ENCODE measurements around the gene ANKRD13D.

The ANKRD13D gene

DNA sequence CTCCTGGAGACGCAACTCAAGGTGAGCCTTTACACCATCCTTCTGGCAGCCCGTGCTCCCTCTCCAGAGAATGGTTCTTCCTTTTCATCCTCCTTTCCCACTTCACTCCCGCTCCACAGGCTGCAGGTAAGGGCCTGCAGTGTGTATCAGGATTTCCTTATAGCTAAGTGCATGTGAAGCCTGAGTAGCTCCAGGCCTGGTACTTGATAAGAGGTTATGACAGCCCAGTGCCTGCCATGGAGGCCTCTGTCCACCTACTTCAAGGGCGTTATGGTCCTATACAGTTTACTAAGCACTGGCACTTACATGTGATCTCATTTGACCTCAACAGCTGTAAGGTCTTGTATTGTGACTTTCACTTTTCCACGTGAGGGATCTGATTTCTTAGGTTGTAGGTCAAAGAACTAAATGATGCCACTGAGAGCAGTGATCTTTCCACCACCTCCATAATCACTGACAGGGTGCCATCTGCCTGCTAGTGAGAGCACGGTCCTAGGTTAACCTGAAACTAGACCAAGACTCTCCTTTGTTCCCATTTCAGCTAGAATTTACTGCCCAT, 32.3 kb downstream of the ANKRD13D start:
- DNase-seq, result no peak

DNA sequence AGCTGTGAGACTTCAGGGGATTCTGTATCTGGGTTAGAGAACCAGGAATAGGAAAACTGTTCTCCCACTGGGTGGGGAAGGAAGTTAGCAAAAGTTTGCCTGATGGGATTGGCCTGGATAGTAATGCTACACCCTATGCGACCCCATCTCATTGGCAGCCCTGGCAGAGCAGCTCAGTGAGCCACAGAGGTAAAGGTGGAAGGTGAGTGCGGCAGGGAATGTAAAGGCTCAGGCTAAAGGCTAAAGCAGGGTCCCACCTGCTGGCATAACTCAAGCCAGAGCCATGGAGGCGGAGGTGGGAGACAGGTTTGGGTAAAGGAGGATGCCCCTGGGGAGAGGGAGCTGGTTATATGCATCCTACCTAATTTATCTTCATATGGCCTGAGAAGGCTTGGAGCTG, 32.9 kb downstream of the ANKRD13D start:
- DNase-seq, result no peak

DNA sequence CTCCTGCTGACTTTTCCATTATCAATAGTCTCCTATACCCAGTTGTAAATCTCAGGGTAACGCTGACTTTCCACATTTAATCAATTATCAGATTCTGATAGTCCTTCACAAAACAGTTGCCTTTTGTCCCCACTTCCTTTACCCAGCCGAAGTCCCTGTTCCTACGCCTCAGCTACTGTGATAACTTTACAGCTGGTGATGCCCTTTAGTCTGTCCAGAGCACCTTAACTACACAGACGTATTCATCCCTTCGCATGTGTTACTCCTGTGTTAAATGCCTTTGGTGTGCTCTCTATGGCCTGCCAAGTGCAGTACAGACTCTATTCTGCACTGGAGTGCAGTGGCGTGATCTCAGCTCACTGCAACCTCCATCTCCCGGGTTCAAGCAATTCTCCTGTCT, 34.4 kb downstream of the ANKRD13D start:
- DNase-seq, result no peak

DNA sequence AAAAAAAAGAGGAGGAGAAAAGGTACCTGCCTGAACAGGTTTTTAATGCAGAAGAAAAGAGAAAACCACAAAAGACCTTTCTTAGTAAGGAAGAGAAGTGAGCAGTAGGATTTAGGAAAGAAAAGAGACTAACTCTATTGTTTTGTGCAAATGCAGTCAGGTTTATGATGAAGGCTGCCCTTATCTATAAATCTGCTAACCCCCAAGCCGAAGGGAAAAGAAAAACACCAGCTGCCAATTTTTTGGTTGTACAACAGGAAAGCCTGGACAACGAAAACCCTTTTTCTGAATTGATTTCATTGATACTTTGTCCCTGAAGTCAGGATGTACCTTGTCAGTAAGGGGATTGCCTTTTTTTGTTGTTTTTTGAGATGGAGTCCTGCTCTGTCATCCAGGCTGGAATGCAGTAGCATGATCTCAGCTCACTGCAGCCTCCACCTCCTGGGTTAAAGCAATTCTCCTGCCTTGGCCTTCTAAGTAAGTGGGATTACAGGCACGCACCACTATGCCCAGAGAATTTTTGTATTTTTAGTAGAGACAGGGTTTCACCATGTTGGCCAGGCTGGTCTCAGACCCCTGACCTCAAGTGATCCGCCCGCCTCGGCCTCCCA, 43.1 kb downstream of the ANKRD13D start:
- no peak for DNase-seq

DNA sequence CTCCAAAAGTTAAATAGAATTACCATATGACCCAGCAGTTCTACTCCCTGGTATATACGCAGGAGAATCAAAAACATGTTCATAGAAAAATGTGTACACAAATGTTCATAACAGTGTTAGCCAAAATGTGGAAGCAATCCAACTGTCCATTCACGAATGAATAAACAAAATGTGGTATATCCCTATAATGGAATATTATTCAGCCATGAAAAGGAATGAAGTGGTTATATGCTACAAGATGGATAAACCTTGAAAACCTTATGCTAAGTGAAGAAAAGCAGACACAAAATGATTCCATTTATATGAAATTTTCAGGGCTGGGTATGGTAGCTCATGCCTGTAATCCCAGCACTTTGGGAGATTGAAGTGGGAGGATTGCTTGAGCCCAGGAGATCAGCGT, 48.2 kb downstream of the ANKRD13D start:
- no peak for DNase-seq

- no peak for DNase-seq
These were observed 55.2 kb downstream of the ANKRD13D start for GRCh38 chr11:67344264-67344663.

DNA sequence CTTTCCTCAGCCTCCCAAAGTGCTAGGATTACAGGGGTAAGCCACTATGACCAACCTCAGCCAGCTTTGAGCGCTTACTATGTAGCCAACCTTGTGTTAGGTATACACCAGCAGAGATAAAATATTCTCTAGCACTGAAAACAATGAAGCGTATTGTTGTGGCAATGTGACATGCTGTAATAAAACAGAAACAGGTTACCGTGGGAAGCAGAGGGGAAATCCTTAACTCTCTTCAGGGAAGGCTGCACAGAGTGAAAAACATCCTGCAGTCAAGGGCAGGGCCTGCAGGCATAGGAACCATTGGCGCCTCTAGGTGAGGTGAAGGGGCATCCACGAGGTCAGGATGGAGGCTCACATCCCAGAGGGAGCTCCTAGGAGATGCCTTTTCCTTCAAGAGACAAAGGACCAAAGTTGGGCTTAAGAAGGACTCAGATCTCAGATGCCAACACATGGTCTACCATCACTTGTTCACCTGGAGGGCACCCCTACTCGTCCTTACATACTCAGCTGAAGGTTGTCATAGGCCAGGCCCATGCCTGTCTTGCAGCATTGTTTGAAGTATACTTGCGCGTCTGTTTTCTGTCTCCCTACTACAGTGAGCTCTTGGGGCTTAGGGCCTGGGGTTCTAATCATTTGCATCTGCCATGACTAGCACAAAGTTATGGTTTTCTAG, 56.3 kb downstream of the ANKRD13D start:
- DNase-seq, result no peak

DNA sequence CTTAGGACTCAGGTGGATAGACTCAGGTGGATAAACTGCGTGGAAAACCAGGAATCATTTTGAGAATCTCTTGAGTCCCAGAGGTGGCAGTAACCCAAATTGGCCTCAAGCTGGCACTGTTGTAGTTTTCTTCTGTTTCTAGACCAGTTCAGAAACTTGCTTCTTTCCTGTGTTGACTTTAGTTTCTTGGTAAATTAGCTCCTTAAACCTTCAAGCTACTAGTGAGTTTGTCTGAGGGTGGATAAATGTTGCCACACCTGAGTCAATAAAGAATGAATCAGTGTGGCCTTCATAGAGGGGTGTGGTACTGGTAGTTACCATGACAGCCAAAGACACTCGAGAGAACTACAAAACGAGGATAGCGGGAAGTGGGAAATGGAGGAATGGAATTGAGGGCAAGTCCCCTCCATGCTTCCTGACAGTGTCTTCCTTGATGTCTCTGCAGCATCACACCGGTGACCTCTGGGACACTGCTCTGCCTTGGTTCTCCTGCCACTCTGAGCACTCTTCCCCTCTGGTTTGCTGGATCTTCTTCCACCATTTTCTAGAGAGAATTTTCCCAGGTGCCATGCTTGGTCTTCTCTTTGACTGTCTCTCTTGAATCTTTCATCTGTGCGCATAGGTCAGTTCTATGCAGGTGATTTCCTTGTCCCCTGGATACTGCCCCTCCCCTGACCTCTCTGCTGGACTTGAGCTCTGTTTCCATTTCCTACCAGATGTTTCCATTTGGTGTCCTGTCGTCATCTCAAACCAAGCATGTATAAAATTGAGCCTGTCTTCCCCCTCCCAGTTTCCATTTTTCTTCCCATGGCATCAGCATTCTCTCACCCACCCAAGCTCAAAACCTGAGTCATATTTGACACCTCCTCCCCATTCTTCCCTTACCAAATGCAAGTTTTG, 57.1 kb downstream of the ANKRD13D start:
- peak; percentile 24 to 58 for DNase-seq

GRCh38 chr11:67347964-67348749, 59.1 kb downstream of the ANKRD13D start:
- no peak for DNase-seq

GRCh38 chr11:67349036-67349435, 59.9 kb downstream of the ANKRD13D start:
- no peak for DNase-seq

GRCh38 chr11:67349457-67349856, 60.4 kb downstream of the ANKRD13D start:
- DNase-seq, result no peak

DNA sequence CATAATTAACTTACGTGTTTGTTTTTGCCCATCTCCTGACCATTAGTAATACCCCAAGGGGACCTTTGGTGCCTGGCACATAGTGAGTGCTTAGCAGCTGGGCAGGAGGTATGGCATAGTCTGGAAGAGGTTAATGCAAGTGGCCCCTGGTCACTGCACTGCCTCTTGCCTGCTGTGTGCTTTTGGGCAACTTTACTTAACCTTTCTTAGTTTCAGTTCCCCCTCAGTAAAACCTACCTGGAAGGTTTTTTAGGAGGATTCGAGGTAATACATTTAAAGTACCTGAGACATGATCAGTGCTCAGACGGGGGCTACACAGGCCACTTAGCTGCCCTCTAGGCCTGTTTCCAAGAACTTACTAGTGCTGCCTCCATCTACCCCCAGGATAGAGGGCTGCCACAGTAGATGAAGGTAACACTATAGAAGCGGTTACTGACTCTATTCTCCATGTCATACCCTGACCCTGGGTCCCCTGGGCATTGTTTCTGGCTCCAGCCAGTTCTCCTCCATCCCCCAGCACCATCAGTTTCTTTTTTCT, 60.9 kb downstream of the ANKRD13D start:
- DNase-seq, result no peak

DNA sequence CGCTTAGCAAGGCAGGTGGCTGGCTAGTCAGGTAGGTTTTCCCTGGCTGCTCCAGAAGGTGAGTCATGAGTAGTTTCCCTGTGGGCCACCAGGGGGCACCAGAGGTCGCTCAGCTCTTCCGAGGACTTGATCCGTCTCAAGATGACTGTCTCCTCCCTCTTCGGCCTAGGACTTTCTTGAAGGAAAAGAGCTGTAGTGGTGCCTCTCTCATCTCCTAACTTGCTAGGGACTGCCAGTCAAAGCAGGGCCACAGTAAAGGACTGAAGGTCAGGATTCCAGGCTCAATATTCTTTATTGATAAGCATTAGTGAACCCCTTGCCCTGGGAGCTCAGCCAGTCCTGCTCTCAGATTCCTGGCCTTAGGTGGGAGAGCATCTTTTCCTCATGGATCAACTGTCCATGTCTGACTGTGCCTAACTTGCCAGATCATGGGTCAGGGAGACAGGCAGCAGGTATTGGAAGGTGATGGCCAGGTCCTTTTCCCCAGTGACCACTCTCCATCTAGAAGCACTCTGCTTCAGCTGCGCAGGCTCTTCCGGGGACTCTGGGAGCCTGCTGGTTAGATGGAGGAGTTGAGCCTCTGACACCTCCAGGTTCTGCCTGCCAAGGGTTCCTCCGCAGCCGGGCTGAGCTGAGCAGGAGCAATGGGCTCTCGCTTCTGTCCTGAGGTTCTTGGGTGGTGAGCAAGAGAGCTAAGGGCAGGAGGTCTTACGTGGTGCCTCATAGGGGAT, 62.3 kb downstream of the ANKRD13D start:
- DNase-seq, result peak; percentile 57 to 88

All from inflammatory macrophage treated with lipopolysaccharide for 1 hour (primary cell).